ENCODE measurements around the gene MAJIN. TPM values are rescaled to one million over a fixed set of nuclear protein-coding genes. Genes with fewer than 3 reads are reported as not detected.

The MAJIN gene, protein sequence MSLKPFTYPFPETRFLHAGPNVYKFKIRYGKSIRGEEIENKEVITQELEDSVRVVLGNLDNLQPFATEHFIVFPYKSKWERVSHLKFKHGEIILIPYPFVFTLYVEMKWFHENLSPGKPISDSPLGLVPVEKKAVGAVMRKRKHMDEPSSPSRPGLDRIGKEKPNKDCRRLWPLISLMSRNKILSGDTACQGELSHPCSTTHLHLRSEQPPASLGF
- total RNA-seq: not detected in 2 replicates
- not detected in 2 replicates for polyA plus RNA-seq

DNA sequence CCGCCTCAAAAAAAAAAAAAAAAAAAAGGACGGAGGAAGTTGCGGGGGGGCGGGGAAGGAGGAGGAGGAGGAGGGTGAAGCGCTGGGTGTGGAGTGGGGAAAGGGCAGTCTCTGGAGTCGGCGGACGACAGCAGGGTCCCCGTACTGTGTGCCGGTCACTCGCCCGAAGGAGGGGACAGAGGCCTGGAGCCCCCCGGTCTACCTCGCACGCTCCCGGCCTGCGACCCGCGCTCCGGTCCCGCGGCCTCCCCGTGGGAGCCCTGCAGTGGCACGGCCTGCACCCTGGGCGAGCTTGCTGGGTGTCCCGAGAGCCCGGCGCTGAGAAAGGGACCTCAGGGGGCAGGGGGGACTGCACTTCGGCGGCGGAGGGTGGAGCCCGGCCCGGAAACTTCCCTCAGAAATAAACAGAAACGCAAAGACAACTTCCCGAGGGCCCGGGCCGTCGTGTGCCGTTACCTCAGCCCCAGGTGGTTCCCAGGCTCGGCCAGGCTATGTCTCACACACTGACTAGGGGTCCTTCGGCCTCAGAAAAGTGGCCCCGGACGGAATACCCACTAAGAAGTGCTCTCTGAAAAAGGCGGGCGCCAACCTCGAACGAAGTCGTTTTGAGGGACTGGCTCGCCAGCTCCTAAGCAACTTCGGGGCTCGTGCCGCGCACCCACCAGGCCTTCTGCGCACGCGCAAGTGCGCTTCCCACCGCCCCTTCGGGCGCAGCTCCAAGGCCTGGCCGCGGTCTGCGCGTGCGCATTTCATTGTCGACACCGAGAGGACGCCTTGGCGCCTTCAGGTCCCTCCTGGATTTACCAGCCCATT, at the start of gene MAJIN:
MAJIN (minus strand) TSS at position 688 of the 813 bp plus-strand sequence. CDS start 12,703 bp downstream, outside the sequence.
- Histone ChIP-seq H3K4me3 (no peak within 1 kb of the TSS), H3K36me3 (replicated peaks; ENCODE audit: insufficient read depth, low read depth) (no peaks in the 10 kb centered on the region), H3K9me2 (replicated peaks; ENCODE audit: insufficient read depth) (no peaks in the 10 kb centered on the region), H3K4me2 (no peak within 1 kb of the TSS), H2AFZ (no peak within 1 kb of the TSS), H3K9me3 (ENCODE audit: low read depth) (no peaks in the 10 kb centered on the region), H3K27me3 (no peaks in the 10 kb centered on the region), H3K4me1 (ENCODE audit: insufficient read depth) (no peaks in the 10 kb centered on the region), H3K79me2 (no peaks in the 10 kb centered on the region), H4K20me1 (ENCODE audit: insufficient read depth, poor library complexity, severe bottlenecking) (no peaks in the 10 kb centered on the region), H3K27ac (no peak within 1 kb of the TSS)
- WGBS (ENCODE audit: low lambda C conversion rate, missing lambda C conversion rate): 71% methylated on average over 58 of the region's 69 CpGs
- no peak for TF ChIP-seq EZH2 (IDR thresholded peaks at IDR 0.05; ENCODE audit: borderline replicate concordance)
- TF ChIP-seq, protein P1, sequence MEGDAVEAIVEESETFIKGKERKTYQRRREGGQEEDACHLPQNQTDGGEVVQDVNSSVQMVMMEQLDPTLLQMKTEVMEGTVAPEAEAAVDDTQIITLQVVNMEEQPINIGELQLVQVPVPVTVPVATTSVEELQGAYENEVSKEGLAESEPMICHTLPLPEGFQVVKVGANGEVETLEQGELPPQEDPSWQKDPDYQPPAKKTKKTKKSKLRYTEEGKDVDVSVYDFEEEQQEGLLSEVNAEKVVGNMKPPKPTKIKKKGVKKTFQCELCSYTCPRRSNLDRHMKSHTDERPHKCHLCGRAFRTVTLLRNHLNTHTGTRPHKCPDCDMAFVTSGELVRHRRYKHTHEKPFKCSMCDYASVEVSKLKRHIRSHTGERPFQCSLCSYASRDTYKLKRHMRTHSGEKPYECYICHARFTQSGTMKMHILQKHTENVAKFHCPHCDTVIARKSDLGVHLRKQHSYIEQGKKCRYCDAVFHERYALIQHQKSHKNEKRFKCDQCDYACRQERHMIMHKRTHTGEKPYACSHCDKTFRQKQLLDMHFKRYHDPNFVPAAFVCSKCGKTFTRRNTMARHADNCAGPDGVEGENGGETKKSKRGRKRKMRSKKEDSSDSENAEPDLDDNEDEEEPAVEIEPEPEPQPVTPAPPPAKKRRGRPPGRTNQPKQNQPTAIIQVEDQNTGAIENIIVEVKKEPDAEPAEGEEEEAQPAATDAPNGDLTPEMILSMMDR (IDR thresholded peaks at IDR 0.05; ENCODE audit: poor library complexity): no peak
- TF ChIP-seq EZH2phosphoT487 (IDR thresholded peaks at IDR 0.05; ENCODE audit: low read depth, severe bottlenecking, unreplicated experiment): no peak
- peak; percentile 39 for DNase-seq (ENCODE audit: low spot score)

- H3K4me2 ChIP-seq: no peak overlapping the region
- 96% methylated on average over 10 of the region's 11 CpGs for WGBS (ENCODE audit: low lambda C conversion rate, missing lambda C conversion rate)
- no peak for DNase-seq (ENCODE audit: low spot score)
- no peaks in the 10 kb centered on the region for H3K27me3 ChIP-seq
- no peaks in the 10 kb centered on the region for H3K9me3 ChIP-seq (ENCODE audit: low read depth)
- H3K79me2 ChIP-seq: peaks cover 3% of the 10 kb centered on the region
- H3K4me3 ChIP-seq: no peak overlapping the region
- no peaks in the 10 kb centered on the region for H3K9me2 ChIP-seq (replicated peaks; ENCODE audit: insufficient read depth)
- peaks cover 4% of the 10 kb centered on the region for H3K4me1 ChIP-seq (ENCODE audit: insufficient read depth)
- H4K20me1 ChIP-seq (ENCODE audit: insufficient read depth, poor library complexity, severe bottlenecking): no peaks in the 10 kb centered on the region
- H2AFZ ChIP-seq: no peak overlapping the region
- no peaks in the 10 kb centered on the region for H3K36me3 ChIP-seq (replicated peaks; ENCODE audit: insufficient read depth, low read depth)
- H3K27ac ChIP-seq: no peak overlapping the region
- TF ChIP-seq, protein P1 (IDR thresholded peaks at IDR 0.05; ENCODE audit: poor library complexity): no peak
Measured at GRCh38 chr11:65021509-65021908, 49.6 kb upstream of the MAJIN start.

DNA sequence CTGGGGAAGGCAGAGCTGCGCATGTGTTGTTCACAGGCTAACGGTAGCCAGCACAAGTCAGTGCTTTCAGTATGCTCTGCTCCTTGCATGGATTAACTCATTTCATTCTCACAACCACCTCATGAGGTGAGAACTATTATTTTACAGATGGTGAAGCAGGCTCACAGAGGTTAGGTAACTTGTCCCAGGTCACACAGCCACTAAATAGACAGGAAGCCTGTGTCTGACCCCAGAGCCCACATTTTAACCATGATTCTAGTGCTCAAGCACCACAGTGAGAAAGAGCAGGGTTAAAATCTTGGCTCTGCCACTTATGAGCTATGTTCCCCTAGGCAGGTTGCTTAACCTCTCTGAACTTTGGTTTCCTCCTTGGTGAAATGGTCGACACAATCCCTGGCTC, 49.1 kb upstream of the MAJIN start:
- H2AFZ ChIP-seq: no peak overlapping the region
- no peak overlapping the region for H3K4me2 ChIP-seq
- no peaks in the 10 kb centered on the region for H3K27me3 ChIP-seq
- TF ChIP-seq EZH2 (IDR thresholded peaks at IDR 0.05; ENCODE audit: borderline replicate concordance) (no peak), EZH2phosphoT487 (IDR thresholded peaks at IDR 0.05; ENCODE audit: low read depth, severe bottlenecking, unreplicated experiment) (no peak)
- TF ChIP-seq, protein P1 (IDR thresholded peaks at IDR 0.05; ENCODE audit: poor library complexity): no peak
- peaks cover 9% of the 10 kb centered on the region for H3K79me2 ChIP-seq
- 95% methylated on average over 3 of the region's 3 CpGs for WGBS (ENCODE audit: low lambda C conversion rate, missing lambda C conversion rate)
- H4K20me1 ChIP-seq (ENCODE audit: insufficient read depth, poor library complexity, severe bottlenecking): no peaks in the 10 kb centered on the region
- H3K36me3 ChIP-seq (replicated peaks; ENCODE audit: insufficient read depth, low read depth): no peaks in the 10 kb centered on the region
- H3K4me1 ChIP-seq (ENCODE audit: insufficient read depth): peaks cover 4% of the 10 kb centered on the region
- H3K9me3 ChIP-seq (ENCODE audit: low read depth): no peaks in the 10 kb centered on the region
- H3K27ac ChIP-seq: no peak overlapping the region
- no peak for DNase-seq (ENCODE audit: low spot score)
- H3K9me2 ChIP-seq (replicated peaks; ENCODE audit: insufficient read depth): no peaks in the 10 kb centered on the region
- H3K4me3 ChIP-seq: no peak overlapping the region

Measured in hepatocyte (in vitro differentiated cells).